NCI-H2029 (cell line): ENCODE data around the gene ZNF19.

Experiments used
- DNase-seq: peaks from one replicate; lab custom pipeline; 2025; lab: John Stamatoyannopoulos, UW

Gene ZNF19

DNA sequence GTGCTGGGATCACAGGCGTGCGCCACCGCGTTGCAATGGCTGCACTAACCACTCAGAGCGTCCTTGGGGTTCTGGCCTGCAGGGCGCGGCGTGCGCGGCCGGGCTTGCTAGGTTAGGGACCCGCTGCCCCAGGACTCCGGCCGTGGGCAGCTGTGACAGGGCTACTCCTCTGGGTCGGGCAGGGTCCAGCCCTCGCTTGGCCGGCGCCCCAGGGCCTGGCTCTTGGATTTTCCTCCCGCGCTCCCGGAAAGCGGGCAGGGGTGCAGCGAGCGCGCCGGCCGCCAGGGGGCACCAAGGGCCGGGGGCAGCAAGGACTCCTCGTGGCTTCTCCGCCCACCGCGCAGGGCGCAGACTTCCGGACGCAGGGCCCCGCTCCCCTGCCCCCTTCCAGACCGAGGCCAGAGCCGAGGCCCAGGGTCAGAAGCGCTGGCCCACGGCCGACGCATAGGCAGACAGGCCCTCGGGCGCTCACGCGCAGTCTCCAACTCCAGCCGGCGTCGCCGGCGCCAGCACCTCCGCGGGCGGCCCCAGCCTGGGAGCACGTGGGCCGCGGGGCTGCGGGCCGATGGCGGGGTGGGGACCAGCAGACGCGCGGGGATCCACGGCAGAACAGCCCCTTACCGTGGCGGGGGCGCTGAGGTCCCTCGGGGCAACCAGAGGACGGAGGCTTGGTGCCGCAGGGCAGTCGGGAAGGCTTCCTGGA is 47.6 kb downstream of the ZNF19 start:
- DNase-seq = no peak

DNA sequence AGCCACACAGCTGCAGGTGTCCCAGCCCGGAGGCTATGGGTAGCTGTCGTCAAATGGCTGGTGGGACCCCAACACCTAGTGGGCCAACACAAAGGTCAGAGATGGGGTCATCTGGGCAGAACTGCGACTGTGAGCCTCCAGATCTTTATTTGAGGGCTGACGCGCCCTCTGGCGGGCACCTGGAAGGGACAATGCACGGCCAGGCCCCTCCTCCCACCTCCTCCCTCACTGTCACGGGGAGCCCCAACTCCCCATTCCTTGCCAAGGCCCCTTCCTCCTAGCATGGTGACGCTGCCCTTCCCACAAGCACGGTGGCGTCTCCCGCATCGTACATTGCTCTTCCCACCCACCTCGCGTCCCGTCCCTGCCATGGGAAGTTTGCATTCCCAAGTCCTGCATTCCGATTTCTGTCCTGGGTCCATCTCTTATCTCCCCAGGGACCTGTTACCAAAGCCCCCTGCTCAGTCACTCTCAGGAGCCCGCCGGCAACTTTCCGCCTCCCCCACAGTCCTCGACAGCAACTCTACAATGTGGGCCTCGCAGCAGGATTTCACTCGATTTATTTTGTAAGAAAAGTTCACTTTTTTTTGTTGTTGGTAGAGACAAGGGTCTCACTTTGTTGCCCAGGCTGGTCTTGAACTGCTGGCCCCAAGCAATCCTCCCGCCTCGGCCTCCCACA is 48.3 kb downstream of the ZNF19 start:
- no peak for DNase-seq

DNA sequence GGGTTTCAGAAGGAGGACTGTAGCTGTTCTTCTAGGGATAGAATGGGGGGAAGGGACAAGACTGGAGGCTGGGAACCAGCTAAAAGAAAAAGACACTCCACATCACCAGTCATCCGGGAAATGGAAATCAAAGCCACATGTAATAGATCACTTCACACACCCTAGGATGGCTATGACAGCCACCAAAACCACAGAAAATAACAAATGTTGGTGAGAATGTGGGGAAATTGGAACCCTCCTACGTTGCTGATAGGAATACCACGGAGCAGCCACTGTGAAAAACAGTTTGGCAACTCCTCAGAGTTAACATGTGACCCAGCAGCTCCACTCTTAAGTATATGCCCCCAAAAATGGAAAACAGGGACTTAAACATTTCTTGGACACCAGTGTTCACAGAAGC is 49.6 kb downstream of the ZNF19 start:
- no peak for DNase-seq

DNA sequence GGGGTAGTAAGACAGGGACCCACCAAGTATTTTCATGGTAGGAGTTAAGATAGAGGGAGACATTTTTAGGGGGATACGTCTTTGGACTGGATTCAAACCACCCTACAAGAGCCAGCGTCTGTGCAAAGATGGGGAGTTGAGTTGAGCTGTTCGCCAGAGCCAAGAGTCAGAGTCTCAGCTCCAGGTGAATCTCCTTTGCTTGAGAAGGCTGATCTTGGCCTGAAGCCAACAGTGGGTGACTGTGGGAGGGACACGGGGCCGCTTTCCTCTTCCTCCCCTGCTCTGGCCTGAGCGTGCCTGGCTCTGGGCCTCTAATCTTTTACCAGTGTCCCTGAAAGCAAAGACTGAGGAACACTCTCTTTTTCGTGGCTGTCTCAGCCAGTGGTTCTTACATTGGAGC is 52.7 kb downstream of the ZNF19 start:
- no peak for DNase-seq

DNA sequence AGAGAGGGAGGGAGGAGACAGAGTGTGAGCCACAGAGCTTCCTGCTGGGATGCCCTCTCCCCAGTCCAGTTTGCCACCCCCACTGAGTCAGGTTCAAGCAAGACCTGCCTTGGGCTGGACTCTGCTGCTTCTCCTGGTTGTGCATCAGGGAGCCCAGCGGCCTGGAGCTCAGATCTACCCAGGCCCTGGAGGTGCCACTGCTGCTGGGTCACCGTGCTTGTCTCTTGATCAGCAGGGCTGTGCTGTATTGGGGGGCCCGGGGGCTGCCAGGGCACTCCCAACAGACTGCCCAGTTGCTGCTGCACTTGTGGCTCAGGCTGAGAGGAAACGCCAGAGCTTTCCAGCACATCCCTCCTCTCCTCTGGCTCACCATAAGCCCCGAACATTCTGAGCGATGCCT is 56.2 kb downstream of the ZNF19 start:
- no peak for DNase-seq

DNA sequence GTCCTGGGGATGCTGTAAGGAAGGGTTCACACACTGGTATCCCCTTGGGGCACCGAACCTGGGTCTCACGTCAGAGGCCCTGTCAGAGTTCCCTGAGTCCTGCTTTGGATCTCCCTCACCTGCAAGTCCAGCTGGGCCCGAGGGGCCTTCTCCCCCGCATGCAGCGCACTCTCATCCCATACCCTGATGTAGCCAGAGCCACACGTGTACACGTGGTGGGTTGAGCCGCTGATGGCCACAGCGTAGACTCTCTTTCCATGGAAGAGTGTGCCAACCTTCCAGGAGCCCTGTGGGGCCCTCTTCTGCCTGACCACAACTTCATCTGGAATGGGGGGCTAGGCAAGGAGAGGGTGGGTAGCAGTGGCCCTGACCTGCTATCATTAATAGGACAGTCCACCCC is 57.1 kb downstream of the ZNF19 start:
- DNase-seq = no peak

DNA sequence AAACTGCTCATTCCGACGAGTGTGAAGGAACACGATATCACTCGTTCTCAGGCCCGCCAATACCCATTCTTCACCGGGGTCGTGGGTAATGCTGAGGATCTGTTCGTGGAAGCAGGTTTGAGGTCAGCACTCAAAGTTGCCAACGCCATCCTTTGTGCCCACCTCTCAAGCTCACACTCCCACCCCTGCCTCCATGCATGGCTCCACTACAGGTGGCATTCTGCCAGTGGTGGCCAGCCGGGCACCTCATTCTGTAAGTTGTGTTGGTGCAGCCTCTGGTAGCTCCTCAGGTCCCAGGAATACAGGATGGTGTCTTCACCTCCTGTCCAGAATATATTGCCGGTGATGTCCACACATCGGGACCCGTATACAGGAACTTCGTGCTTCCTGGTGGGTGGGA is 57.9 kb downstream of the ZNF19 start:
- DNase-seq = no peak

DNA sequence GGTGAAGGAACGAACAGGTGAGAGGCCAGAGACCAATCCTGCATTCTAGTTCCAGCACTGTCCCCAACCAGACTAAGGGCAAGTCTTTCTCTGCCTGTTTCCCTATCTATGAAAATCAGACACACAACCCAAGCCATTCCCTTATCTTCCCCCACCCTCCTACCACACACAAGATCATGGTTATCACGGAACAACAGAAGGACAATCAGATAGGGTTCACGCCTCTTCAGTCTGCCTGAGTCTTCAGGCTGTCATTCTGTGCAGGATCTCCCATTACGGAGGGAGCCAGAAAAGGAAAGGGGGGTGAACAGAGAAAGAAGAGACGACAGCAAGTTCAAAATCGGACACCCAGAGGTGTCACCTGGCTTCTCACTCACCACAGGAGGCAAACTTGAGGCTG is 58.4 kb downstream of the ZNF19 start:
- no peak for DNase-seq

DNA sequence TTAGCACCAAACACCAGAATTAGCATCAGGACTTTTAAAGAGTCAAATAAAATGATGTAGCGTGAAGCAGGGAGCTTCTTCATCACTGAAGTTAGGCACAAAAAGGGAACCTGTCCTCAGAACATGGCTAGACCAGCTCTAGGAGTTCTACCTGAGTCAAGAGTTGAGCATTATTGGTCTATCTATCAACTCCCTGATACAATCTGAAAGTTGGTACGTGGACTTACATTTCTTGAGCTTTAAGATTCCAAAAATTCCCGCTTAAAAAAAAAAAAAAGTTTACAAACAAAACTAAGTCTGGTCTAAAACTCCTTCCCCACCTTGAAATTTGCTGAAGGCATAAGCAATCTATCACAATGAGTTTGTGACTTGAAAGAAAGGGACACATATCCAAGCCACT is 59.5 kb downstream of the ZNF19 start:
- no peak for DNase-seq

DNA sequence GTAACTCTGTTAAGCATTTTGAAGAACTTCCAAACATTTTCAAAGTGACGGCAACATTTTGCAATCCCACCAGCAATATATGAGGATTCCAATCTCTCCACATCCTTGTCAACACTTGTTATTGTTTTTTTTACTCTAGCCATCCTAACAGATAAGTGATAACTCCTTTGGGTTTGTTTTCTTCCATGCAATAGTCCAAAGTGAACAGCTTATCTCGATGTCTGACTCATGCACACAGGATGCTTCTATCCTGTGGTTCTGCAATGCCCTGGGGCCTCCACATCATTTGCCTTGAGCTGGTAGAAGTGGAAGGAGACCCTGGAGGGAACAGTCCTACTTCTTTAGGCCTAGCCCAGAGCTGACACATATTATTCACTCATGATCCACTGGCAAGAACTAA is 60.2 kb downstream of the ZNF19 start:
- no peak for DNase-seq

DNA sequence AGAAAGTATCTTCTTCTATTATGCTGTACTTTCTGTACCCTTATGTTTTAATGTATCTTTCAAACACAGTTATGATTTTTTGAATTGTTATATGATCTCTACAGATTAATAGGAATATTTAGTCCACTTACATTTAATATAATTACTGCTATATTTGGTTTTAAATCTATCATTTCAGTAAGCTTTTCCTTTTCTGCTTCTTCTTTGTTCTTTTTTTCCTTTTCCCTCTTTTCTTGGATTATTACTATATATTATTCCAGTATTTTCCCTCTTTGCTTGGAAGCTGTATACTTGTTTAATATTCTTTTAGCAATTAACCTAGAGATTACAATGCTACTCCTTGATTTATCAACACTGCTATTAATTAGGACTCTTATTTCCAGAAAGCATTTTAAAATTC is 60.7 kb downstream of the ZNF19 start:
- DNase-seq = no peak

DNA sequence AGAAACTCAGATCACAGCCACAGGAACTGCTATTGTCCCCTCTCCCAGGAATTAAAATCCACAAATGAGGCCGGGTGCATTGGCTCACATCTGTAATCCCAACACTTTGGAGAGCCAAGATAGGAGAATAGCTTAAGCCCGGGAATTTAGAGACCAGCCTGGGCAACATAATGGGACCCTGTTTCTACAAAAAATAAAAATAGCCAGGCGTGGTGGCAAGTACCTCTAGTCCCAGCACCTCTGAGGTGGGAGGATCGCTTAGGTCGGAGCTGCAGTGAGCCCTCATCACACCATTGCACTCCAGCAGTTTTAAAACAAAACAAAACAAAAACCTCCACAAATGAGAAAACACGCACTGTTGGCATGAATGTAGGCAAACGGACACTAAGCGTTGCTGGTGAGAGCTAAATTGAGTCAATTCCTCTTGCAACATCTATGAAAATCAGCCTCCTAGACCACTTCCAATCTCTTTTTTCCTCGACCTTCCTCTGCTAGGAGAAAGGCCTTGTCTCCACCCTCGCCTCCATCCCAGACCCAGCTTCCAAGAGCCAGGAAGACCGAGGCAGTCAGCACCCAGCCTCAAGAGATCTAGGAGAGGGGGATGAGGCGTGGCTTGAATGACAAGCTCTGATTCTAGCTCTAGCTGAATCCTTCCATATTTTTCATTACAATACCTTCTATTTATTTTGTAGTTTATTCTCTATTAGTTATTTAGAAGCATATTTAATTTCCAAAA is 62.1 kb downstream of the ZNF19 start:
- DNase-seq = no peak

DNA sequence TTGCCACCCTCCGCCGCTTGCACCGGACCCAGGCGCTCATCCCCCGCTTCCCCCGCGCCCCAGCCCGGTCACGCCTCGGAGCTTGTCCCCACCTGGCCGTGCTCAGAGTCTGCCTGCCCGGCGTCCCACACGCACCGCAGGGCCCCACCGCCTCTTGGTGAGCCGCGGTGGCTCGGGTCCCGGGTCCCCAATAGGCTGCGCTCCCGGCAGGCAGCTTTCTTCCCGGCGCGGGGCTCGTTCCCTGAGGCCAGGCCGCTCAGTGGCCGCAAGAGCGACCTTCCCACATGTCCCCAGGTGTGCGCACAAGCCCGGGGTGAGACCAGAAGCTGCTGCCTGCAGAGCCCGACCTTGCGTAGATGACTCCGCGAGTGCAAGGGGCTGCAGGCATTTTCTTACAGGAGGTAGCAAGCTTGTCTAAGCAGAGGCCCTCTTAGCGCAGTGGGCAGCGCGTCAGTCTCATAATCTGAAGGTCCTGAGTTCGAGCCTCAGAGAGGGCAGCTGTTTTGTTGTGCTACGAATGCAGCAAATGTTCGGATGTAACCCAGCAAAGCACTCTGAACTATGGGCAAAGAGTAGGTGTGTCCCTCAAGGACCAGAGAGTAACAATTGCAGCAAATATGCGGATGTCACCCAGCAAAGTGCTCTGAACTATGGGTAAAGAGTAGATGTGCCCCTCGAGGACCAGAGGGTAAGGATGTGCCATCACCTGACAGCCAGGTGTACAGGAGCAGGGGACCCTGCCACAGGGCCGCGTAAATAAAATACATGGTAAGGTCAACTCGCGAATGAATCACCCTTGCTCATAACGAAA is 62.9 kb downstream of the ZNF19 start:
- DNase-seq = no peak

DNA sequence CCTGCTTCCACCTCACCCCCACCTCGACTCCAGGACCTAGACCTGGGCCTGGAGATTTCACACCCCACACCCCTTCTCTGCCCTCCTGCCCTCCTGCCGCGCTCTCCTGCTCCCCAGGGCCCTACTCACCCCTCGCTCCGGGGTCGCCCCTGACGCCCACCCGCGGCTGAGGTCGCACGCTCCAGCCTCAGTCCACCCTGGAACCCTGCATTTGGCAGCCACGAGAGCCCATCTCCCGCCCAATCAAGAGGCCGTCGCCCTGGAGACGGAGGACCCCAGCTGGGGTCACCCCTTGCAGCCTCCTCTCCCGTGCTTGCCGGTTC is 63.4 kb downstream of the ZNF19 start:
- no peak for DNase-seq

DNA sequence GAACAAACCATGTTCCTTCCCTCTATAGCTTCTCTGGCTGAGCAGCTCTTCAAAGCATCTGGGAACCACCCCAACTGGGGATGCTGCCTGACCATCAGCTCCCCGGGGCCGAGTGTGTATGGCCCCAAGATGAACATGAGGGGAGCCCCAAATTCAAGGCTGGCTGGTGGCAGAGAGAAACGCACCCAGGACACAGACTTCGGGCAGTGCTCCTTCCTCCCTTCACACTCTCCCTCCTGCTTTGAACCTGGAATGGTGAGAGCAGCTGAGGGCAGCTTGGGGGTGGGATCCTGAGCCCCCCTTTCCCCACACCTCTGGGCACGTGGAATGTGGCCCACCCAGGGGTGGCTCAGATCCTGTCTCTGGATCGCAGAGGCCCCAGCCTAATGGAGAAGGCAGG is 64.5 kb downstream of the ZNF19 start:
- no peak for DNase-seq

DNA sequence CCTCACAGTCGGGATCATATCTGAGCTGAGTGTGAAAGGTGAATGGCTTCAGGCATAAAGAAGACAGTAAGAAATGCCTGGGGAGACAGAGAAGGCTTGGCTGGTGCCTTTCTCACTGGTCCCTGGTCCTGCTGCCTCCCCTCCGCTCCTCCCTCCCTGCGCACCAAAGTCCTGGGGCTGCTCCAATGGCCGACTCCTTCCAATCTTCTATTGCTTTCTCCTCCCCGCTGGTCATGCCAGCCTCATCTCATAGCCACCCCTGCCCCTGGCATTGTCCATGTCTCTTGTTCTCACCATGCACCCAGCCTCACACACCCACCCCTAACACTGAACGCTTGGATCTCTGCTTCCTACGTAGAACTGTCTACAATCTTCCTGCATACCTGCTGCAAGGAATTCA is 65.3 kb downstream of the ZNF19 start:
- no peak for DNase-seq
